Erythroblast (primary cell): ENCODE data around the gene FAM170B.

Experiments used
- GATA1 ChIP-seq: IDR thresholded peaks from 2 replicates; pipeline ENCODE4 v1.6.1; 2011; ENCODE audit warnings: low read depth, mild to moderate bottlenecking, control low read depth, low read length, moderate library complexity
- POLR2A ChIP-seq: IDR thresholded peaks from 2 replicates; pipeline ENCODE4 v1.6.1; 2011; ENCODE audit warnings: mild to moderate bottlenecking, low read length

DNA sequence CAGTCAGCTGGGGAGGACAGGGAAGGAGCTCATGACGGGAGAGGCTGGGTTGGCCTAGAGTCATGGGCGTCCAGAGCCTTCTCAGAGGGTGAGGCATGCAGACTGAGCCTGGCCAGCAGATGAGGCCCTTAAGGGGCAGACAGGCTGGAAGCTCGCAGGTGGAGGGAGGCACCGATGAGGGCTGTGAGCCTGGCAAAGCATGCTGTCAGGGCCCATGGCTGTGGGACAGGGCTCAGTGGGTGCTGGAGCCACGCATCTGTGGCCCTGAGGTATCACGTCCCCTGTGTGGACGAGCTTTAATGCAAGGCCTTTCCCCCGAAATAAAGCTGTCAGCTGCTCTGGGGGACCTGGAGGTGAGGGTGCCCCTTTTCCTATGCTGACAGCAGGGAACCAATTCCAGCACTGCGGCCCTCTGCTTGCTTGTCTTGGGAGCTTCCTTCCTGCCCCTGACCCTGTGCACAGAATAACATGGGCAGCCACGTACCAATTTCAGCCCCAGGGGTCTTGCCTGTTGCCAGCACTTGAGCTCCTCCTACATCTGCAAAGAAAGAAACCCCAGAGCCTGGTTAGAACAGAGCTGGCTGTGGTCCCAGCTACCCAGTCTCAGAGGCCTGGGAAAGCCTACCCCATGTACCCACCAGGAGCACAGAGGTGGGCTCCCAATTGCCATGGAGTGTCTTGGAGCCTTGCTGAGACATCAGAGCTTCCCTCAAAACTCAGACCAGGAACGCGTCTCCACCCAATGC, 33.8 kb upstream of the FAM170B start:
- TF ChIP-seq POLR2A (no peak), GATA1 (no peak)
